Caco-2 (cell line): Measurements from ENCODE around the gene TTLL5. TPM values are rescaled to one million over a fixed set of nuclear protein-coding genes. Genes with fewer than 3 reads are reported as not detected.

Experiments used
- BruUV-seq: library from RNA; stranded (reverse); fragments of 400-500 nt; replicated peaks from 2 replicates; lab custom pipeline; 2021; lab: Mats Ljungman, UMichigan
- CTCF ChIA-PET: fragments of 300-600 bp; sonication (Branson Sonifier 250); formaldehyde crosslinking; loops from one replicate; lab custom pipeline; 2022; ENCODE audit warnings: antibody characterized with exemption; lab: Charles Lee
- POLR2A ChIA-PET: fragments of 300-600 bp; sonication (Branson Sonifier 250); formaldehyde crosslinking; loops from one replicate; lab custom pipeline; 2022; ENCODE audit warnings: antibody characterized with exemption; lab: Charles Lee
- DNase-seq, 2 experiments: peaks; one replicate each; pipeline versions ENCODE4 v3.0.0 to v3.0.0-alpha.2; 2020 to 2022
- H3K27me3 ChIP-seq: replicated peaks from 2 replicates; pipeline ENCODE4 v1.6.0; 2011; ENCODE audit warnings: low read length; ENCODE audit not compliant: control insufficient read depth, insufficient read depth
- H3K36me3 ChIP-seq: 2 replicates; pipeline ENCODE4 v1.5.1; 2011; ENCODE audit warnings: low read length; ENCODE audit not compliant: control insufficient read depth, insufficient read depth
- H3K4me1 ChIP-seq: fragments of 250-450 bp; sonication (Bioruptor Pico); 2 replicates; pipeline ENCODE4 v1.5.1; 2020; ENCODE audit warnings: mild to moderate bottlenecking
- H3K4me3 ChIP-seq: 2 replicates; pipeline ENCODE4 v1.5.1; 2011; ENCODE audit warnings: low read depth, mild to moderate bottlenecking, control low read depth, low read length
- H3K9me3 ChIP-seq: fragments of 250-450 bp; sonication (Bioruptor Pico); 2 replicates; pipeline ENCODE4 v1.5.1; 2020; ENCODE audit warnings: mild to moderate bottlenecking, moderate library complexity
- H3K27ac Mint-ChIP-seq: one replicate; pipeline ENCODE4 v1.8.0; 2022; ENCODE audit warnings: mixed read lengths; ENCODE audit not compliant: unreplicated experiment
- H3K27me3 Mint-ChIP-seq: one replicate; pipeline ENCODE4 v1.8.0; 2022; ENCODE audit warnings: mixed read lengths; ENCODE audit not compliant: insufficient read depth, unreplicated experiment
- H3K36me3 Mint-ChIP-seq: one replicate; pipeline ENCODE4 v1.8.0; 2022; ENCODE audit warnings: mild to moderate bottlenecking, mixed read lengths; ENCODE audit not compliant: insufficient read depth, unreplicated experiment
- H3K4me1 Mint-ChIP-seq: one replicate; pipeline ENCODE4 v1.8.0; 2022; ENCODE audit warnings: low read depth, mixed read lengths; ENCODE audit not compliant: unreplicated experiment
- H3K4me3 Mint-ChIP-seq: one replicate; pipeline ENCODE4 v1.8.0; 2022; ENCODE audit warnings: mild to moderate bottlenecking, moderate library complexity, mixed read lengths; ENCODE audit not compliant: unreplicated experiment
- H3K9me3 Mint-ChIP-seq: one replicate; pipeline ENCODE4 v1.8.0; 2022; ENCODE audit warnings: mixed read lengths; ENCODE audit not compliant: unreplicated experiment
- intact Hi-C: fragments of 100-400 bp; cut with micrococcal nuclease; formaldehyde crosslinking; loops from one replicate; pipeline ENCODE4 v1.10.0; 2022; ENCODE audit not compliant: unreplicated experiment
- total RNA-seq: library from RNA; stranded (reverse); gene quantifications from 2 replicates; pipeline ENCODE4 v1.2.3, GENCODE V29; 2022
- TF ChIP-seq, protein P1 (sequence below), 2 experiments: fragments of 200-600 bp in 1 of 2; IDR thresholded peaks; 1 replicate in 1 of 2; 2 replicates in 1 of 2; pipeline versions ENCODE4 v1.5.1 to v1.8.0; 2011 to 2022; ENCODE audit warnings: antibody characterized with exemption in 1 of 2, control low read depth in 1 of 2, inconsistent platforms in 1 of 2, low read depth in 1 of 2, low read length in 1 of 2, mild to moderate bottlenecking in 1 of 2, moderate library complexity in 1 of 2; ENCODE audit not compliant: insufficient read depth in 1 of 2, severe bottlenecking in 1 of 2, unreplicated experiment in 1 of 2

TTLL5 gene
- total RNA-seq, 1 experiment from 2014 or later, result 38.2 TPM

DNA sequence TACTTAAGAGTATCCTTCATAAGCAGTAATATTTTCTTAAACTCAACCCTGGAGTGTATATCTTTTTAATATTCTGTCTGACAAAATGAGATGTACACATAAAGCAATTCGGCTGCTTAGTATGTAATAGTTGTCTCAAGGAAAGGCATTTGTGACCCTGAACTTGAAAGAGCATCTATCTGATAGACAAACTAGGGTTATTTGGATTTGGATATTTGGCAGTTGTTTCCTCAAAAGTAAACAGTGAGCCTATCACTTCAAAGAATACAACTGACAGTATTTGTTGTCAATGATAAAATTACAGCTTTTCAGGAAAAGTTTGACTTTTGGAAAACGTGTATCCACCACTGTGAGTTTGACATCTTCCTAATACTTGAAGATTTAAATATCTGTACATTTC is 197.3 kb downstream of the TTLL5 start:
- Histone ChIP-seq H3K4me1 (peaks cover 46% of the 10 kb centered on the region), H3K9me3 (no peaks in the 10 kb centered on the region), H3K36me3 (no peaks in the 10 kb centered on the region), H3K4me3 (no peak overlapping the region), H3K27me3 (no peaks in the 10 kb centered on the region)
- intact Hi-C loops, result no loop called here
- DNase-seq, result no peak
- Mint-ChIP-seq H3K9me3 (no peaks in the 10 kb centered on the region), H3K4me3 (no peak overlapping the region), H3K27me3 (no peaks in the 10 kb centered on the region), H3K36me3 (no peaks in the 10 kb centered on the region), H3K4me1 (peaks cover 41% of the 10 kb centered on the region), H3K27ac (no peak overlapping the region)
- POLR2A ChIA-PET, result no interaction called here
- TF ChIP-seq, protein P1, sequence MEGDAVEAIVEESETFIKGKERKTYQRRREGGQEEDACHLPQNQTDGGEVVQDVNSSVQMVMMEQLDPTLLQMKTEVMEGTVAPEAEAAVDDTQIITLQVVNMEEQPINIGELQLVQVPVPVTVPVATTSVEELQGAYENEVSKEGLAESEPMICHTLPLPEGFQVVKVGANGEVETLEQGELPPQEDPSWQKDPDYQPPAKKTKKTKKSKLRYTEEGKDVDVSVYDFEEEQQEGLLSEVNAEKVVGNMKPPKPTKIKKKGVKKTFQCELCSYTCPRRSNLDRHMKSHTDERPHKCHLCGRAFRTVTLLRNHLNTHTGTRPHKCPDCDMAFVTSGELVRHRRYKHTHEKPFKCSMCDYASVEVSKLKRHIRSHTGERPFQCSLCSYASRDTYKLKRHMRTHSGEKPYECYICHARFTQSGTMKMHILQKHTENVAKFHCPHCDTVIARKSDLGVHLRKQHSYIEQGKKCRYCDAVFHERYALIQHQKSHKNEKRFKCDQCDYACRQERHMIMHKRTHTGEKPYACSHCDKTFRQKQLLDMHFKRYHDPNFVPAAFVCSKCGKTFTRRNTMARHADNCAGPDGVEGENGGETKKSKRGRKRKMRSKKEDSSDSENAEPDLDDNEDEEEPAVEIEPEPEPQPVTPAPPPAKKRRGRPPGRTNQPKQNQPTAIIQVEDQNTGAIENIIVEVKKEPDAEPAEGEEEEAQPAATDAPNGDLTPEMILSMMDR (IDR thresholded peaks at IDR 0.05; ENCODE audit: insufficient read depth in 1 of 2, low read depth in 1 of 2, low read length in 1 of 2, severe bottlenecking in 1 of 2, unreplicated experiment in 1 of 2), result no peak
- CTCF ChIA-PET, result no interaction called here
- no TSS peak for BruUV-seq

DNA sequence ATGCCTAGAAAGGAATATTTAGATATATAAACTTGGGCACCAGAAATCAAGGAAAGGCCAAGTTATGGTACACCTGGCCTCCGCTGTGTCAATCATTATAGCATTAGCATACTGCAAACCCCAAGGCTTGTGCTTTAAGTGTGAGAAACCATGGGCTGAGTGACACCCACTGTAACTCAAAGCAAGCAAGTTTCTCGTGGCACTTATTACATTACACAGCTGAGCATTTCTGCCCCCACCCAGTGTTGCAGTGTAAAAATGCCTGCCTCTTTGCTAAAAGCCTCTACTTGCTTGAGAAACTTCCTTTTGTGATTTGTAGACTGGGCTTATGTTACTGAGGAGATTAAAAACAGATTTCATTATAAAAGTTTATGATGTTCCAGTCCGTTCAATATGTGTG is 198.7 kb downstream of the TTLL5 start:
- Mint-ChIP-seq H3K27ac (peak overlapping the region; percentile 95), H3K4me1 (peaks cover 42% of the 10 kb centered on the region), H3K4me3 (peak overlapping the region; percentile 59), H3K36me3 (peaks cover 6% of the 10 kb centered on the region), H3K27me3 (no peaks in the 10 kb centered on the region), H3K9me3 (no peaks in the 10 kb centered on the region)
- no peaks in the 10 kb centered on the region for H3K36me3 ChIP-seq
- DNase-seq, result no peak
- ChIA-PET POLR2A (interaction anchor here (1.8 to 1.9 kb wide), 2 partner anchors 29 to 48 kb away, joined by 8 to 14 read pairs; no protein-coding TSS in a partner anchor), CTCF (interaction anchor here (1.3 to 1.9 kb wide), 11 partner anchors 12 to 151 kb away, joined by 3 to 50 read pairs (median 11); partner anchors contain the start of gene TGFB3)
- H3K4me1 ChIP-seq, result peaks cover 46% of the 10 kb centered on the region
- intact Hi-C loops, result loop anchor here (1.0 to 5.0 kb wide), 4 partner anchors 27 to 147 kb away; partner anchors contain the start of gene TGFB3
- H3K9me3 ChIP-seq, result no peaks in the 10 kb centered on the region
- no TSS peak for BruUV-seq
- TF ChIP-seq, protein P1 (IDR thresholded peaks at IDR 0.05; ENCODE audit: insufficient read depth in 1 of 2, low read depth in 1 of 2, low read length in 1 of 2, severe bottlenecking in 1 of 2, unreplicated experiment in 1 of 2), result no peak
- no peak overlapping the region for H3K4me3 ChIP-seq
- H3K27me3 ChIP-seq, result no peaks in the 10 kb centered on the region

DNA sequence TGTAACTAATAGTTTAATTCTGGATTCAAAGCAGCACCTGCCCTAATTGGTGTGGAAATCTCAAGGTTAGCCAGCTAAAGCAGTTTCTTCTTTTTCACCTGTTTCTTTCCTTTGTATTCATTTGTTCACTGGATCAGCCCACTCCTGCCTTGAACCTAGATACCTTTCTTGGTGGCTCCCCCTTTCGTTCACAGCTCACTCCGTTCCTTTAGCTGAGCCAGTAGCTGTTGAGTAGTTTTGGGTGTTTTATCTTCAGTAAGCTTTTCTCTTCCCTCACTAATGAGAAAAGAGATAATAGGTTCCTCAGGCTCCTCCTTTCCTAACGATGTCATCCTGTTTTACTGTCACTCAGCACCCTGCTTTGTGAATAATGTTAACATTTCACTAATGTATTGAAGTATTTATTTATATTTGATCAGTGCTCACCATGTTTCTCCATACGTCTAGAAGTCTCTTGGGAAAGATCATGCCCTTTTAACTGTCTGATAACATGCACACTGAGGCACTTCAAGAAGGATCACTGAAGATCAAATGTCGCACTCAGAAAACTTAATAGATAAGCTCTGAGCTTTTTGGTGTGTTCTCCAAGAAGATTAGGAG is 199.6 kb downstream of the TTLL5 start:
- Histone ChIP-seq H3K9me3 (no peaks in the 10 kb centered on the region), H3K36me3 (no peaks in the 10 kb centered on the region), H3K4me1 (peaks cover 41% of the 10 kb centered on the region), H3K27me3 (no peaks in the 10 kb centered on the region), H3K4me3 (no peak overlapping the region)
- peaks cover 42% of the 10 kb centered on the region for H3K4me1 Mint-ChIP-seq
- H3K4me3 Mint-ChIP-seq, result peak overlapping the region; percentile 59
- TF ChIP-seq, protein P1 (IDR thresholded peaks at IDR 0.05; ENCODE audit: insufficient read depth in 1 of 2, low read depth in 1 of 2, low read length in 1 of 2, severe bottlenecking in 1 of 2, unreplicated experiment in 1 of 2), result peak; percentile 23 to 39
- no TSS peak for BruUV-seq
- DNase-seq, result peak; percentile 65 to 71
- peaks cover 6% of the 10 kb centered on the region for H3K36me3 Mint-ChIP-seq
- intact Hi-C loops, result loop anchor here (1.0 to 5.0 kb wide), 7 partner anchors 11 to 148 kb away; partner anchors contain the start of gene TGFB3
- H3K27me3 Mint-ChIP-seq, result no peaks in the 10 kb centered on the region
- peak overlapping the region; percentile 95 for H3K27ac Mint-ChIP-seq
- POLR2A ChIA-PET, result interaction anchor here (0.8 to 1.9 kb wide), 9 partner anchors 11 to 200 kb away, joined by 3 to 14 read pairs (median 5); partner anchors contain the start of genes ERG28 and TTLL5
- CTCF ChIA-PET, result interaction anchor here (0.5 to 1.9 kb wide), 15 partner anchors 11 to 499 kb away, joined by 3 to 50 read pairs (median 10); partner anchors contain the start of gene TGFB3
- no peaks in the 10 kb centered on the region for H3K9me3 Mint-ChIP-seq
